A549 (cell line): ENCODE measurements around the gene TRIOBP.
"Not testable (repeated sequence)": the region's sequence is repeated elsewhere in the genome, so short reads cannot be mapped to it uniquely, and the experiment has no call there.

Experiments
- NFE2L2 ChIP-seq: fragments of 150-350 bp; conservative IDR thresholded peaks from 2 replicates; pipeline ENCODE4 v1.6.1; 2014; ENCODE audit warnings: low read length
- POLR2A ChIP-seq: IDR thresholded peaks from 2 replicates; pipeline ENCODE4 v1.6.1; 2012; ENCODE audit warnings: mild to moderate bottlenecking, low read length
- SMC3 ChIP-seq: fragments of >200 bp; sonication (Bioruptor Twin); formaldehyde crosslinking; IDR thresholded peaks from 3 replicates; pipeline ENCODE4 v1.6.1; 2018; ENCODE audit warnings: inconsistent platforms
- TF ChIP-seq, protein P1 (sequence below): fragments of >200 bp; sonication (Bioruptor Twin); formaldehyde crosslinking; IDR thresholded peaks from 3 replicates; pipeline ENCODE4 v1.5.1; 2016
- TF ChIP-seq, protein P2 (sequence below): fragments of >200 bp; sonication (Bioruptor Twin); formaldehyde crosslinking; IDR thresholded peaks from 2 replicates; pipeline ENCODE4 v1.6.1; 2016

DNA sequence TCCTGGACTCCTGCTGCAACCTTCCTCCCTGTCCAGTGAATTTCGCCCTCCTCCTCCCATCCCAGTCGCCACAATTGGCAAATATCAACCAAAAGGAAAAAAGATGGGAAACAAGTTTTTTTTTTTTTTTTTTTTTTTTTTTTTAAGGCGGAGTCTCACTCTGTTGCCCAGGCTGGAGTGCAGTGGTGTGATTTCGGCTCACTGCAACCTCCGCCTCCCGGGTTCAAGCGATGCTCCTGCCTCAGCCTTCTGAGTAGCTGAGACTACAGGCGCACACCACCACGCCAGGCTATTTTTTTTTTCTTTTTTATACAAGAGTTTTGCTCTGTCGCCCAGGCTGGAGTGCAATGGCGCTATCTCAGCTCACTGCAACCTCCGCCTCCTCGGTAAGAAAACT is 590 bp upstream of the TRIOBP start:
- TF ChIP-seq, protein P1, sequence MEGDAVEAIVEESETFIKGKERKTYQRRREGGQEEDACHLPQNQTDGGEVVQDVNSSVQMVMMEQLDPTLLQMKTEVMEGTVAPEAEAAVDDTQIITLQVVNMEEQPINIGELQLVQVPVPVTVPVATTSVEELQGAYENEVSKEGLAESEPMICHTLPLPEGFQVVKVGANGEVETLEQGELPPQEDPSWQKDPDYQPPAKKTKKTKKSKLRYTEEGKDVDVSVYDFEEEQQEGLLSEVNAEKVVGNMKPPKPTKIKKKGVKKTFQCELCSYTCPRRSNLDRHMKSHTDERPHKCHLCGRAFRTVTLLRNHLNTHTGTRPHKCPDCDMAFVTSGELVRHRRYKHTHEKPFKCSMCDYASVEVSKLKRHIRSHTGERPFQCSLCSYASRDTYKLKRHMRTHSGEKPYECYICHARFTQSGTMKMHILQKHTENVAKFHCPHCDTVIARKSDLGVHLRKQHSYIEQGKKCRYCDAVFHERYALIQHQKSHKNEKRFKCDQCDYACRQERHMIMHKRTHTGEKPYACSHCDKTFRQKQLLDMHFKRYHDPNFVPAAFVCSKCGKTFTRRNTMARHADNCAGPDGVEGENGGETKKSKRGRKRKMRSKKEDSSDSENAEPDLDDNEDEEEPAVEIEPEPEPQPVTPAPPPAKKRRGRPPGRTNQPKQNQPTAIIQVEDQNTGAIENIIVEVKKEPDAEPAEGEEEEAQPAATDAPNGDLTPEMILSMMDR, result not testable (repeated sequence)
- not testable (repeated sequence) for TF ChIP-seq POLR2A, SMC3, NFE2L2
- TF ChIP-seq, protein P2, sequence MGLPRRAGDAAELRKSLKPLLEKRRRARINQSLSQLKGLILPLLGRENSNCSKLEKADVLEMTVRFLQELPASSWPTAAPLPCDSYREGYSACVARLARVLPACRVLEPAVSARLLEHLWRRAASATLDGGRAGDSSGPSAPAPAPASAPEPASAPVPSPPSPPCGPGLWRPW, result not testable (repeated sequence)
